ENCODE results near the gene EIF1AD. TPM values are rescaled to one million over a fixed set of nuclear protein-coding genes. Genes with fewer than 3 reads are reported as not detected.

Gene EIF1AD
- total and polyA plus RNA-seq, 2 experiments from 2014 or later = 16.1 to 32.1 TPM

DNA sequence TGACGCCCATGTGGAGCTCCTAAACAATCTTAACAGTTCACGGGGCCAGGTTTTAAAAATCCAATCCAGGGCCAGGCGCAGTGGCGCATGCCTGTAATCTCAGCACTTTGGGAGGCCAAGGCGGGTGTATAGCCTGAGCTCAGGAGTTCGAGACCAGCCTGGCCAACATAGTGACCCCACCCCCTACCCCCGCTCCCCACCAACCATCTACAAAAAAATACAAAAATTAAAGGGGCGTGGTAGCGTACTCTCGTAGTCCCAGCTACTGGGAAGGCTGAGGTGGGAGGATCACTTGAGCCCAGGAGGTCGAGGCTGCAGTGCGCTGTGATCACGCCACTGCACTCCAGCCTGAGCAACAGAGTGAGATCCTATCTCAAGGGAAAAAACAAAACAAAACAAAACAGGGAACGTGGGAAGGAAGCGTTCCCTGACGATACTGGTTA lies 41.1 kb downstream of the EIF1AD start:
- peaks cover 2% of the 10 kb centered on the region; the same call in 1 of the 3 replicates for H3K9me3 Mint-ChIP-seq

DNA sequence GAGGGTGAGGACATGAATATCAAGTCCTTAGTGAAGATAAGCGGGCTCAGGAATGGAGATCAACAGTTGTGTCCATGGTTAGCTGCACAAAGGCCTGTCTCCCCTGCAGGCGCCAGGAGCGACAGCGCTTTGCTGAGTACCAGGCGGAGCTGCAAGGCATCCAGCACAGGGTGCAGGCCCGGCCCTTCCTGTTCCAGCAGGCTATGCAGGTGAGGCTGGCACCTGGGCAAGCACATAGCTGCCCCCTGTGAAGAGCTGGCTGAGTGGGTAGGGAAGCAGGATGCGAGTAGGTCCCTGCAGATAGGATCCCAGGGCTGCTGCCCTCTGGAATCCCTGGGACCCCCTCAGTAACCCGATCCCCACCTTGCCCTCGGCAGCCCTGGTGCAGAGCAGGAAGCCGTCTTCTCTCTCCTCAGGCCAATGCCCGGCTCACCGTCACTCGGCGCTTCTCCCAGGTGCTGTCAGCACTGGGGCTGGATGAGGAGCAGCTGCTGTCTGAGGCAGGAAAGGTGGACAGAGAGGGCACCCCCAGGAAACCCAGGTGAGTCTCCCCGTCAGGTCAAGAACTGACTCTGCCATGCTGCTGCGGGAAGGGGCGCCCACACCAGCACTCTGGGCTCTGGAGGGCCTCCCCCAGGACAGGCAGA lies 43.1 kb downstream of the EIF1AD start:
- ATAC-seq = no peak; the same call in 2 of the 3 replicates
- Histone ChIP-seq H4K20me1 (replicated peaks; ENCODE audit: insufficient read depth) (peaks cover 13% of the 10 kb centered on the region), H2AFZ (no peak overlapping the region), H3K27me3 (ENCODE audit: insufficient read depth) (no peaks in the 10 kb centered on the region), H3K27ac (ENCODE audit: low read depth) (no peak overlapping the region), H3K79me2 (replicated peaks; ENCODE audit: insufficient read depth) (peaks cover 19% of the 10 kb centered on the region), H3K4me3 (no peak overlapping the region), H3K4me2 (0 out of 2 replicates have a peak overlapping the region, but pooled peaks have one; percentile 26), H3K9me2 (ENCODE audit: insufficient read depth) (no peaks in the 10 kb centered on the region), H3F3A (replicated peaks; ENCODE audit: low read depth) (0 out of 2 replicates have a peak, but pooled peaks cover 3% of the 10 kb centered on the region), H3K4me1 (ENCODE audit: insufficient read depth) (peaks cover 8% of the 10 kb centered on the region), H3K36me3 (ENCODE audit: insufficient read depth) (no peaks in the 10 kb centered on the region)
- TF ChIP-seq JUNB (IDR thresholded peaks at IDR 0.05; ENCODE audit: unreplicated experiment) (no peak), ZNF114 (CRISPR knock-in tag; IDR thresholded peaks at IDR 0.05) (no peak), POLR2AphosphoS5 (IDR thresholded peaks at IDR 0.05; ENCODE audit: low read depth) (no peak), STAT1 (IDR thresholded peaks at IDR 0.05; ENCODE audit: unreplicated experiment) (no peak)
- TF ChIP-seq, protein P1, sequence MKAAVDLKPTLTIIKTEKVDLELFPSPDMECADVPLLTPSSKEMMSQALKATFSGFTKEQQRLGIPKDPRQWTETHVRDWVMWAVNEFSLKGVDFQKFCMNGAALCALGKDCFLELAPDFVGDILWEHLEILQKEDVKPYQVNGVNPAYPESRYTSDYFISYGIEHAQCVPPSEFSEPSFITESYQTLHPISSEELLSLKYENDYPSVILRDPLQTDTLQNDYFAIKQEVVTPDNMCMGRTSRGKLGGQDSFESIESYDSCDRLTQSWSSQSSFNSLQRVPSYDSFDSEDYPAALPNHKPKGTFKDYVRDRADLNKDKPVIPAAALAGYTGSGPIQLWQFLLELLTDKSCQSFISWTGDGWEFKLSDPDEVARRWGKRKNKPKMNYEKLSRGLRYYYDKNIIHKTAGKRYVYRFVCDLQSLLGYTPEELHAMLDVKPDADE (IDR thresholded peaks at IDR 0.05) = no peak
- TF ChIP-seq, protein P2, sequence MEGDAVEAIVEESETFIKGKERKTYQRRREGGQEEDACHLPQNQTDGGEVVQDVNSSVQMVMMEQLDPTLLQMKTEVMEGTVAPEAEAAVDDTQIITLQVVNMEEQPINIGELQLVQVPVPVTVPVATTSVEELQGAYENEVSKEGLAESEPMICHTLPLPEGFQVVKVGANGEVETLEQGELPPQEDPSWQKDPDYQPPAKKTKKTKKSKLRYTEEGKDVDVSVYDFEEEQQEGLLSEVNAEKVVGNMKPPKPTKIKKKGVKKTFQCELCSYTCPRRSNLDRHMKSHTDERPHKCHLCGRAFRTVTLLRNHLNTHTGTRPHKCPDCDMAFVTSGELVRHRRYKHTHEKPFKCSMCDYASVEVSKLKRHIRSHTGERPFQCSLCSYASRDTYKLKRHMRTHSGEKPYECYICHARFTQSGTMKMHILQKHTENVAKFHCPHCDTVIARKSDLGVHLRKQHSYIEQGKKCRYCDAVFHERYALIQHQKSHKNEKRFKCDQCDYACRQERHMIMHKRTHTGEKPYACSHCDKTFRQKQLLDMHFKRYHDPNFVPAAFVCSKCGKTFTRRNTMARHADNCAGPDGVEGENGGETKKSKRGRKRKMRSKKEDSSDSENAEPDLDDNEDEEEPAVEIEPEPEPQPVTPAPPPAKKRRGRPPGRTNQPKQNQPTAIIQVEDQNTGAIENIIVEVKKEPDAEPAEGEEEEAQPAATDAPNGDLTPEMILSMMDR (conservative IDR thresholded peaks at IDR 0.05; ENCODE audit: low read depth in 2 of 2) = no peak
- TF ChIP-seq, protein P3, sequence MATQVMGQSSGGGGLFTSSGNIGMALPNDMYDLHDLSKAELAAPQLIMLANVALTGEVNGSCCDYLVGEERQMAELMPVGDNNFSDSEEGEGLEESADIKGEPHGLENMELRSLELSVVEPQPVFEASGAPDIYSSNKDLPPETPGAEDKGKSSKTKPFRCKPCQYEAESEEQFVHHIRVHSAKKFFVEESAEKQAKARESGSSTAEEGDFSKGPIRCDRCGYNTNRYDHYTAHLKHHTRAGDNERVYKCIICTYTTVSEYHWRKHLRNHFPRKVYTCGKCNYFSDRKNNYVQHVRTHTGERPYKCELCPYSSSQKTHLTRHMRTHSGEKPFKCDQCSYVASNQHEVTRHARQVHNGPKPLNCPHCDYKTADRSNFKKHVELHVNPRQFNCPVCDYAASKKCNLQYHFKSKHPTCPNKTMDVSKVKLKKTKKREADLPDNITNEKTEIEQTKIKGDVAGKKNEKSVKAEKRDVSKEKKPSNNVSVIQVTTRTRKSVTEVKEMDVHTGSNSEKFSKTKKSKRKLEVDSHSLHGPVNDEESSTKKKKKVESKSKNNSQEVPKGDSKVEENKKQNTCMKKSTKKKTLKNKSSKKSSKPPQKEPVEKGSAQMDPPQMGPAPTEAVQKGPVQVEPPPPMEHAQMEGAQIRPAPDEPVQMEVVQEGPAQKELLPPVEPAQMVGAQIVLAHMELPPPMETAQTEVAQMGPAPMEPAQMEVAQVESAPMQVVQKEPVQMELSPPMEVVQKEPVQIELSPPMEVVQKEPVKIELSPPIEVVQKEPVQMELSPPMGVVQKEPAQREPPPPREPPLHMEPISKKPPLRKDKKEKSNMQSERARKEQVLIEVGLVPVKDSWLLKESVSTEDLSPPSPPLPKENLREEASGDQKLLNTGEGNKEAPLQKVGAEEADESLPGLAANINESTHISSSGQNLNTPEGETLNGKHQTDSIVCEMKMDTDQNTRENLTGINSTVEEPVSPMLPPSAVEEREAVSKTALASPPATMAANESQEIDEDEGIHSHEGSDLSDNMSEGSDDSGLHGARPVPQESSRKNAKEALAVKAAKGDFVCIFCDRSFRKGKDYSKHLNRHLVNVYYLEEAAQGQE (IDR thresholded peaks at IDR 0.05; ENCODE audit: unreplicated experiment) = no peak
- peak; percentile 40 for DNase-seq (ENCODE audit: low spot score)
- Mint-ChIP-seq H3K4me3 (no peak overlapping the region), H3K4me1 (peaks cover 17% of the 10 kb centered on the region), H3K36me3 (ENCODE audit: low read depth) (peaks cover 8% of the 10 kb centered on the region; the same call in 1 of the 3 replicates), H3K27me3 (ENCODE audit: insufficient read depth, low read depth, poor library complexity) (peaks cover 14% of the 10 kb centered on the region), H3K27ac (no peak overlapping the region), H3K9me3 (peaks cover 2% of the 10 kb centered on the region; the same call in 1 of the 3 replicates)

More for the DNA sequence above, 41.1 kb downstream of the EIF1AD start:
- Mint-ChIP-seq H3K4me1 (peaks cover 17% of the 10 kb centered on the region), H3K4me3 (peak overlapping the region; percentile 96), H3K36me3 (ENCODE audit: low read depth) (peaks cover 21% of the 10 kb centered on the region), H3K27ac (peak overlapping the region; percentile 97), H3K27me3 (ENCODE audit: insufficient read depth, low read depth, poor library complexity) (peaks cover 16% of the 10 kb centered on the region)
- ATAC-seq (peak; percentile 12), DNase-seq (ENCODE audit: low spot score) (no peak)
- no peaks in the 10 kb centered on the region for H3K36me3 ChIP-seq (ENCODE audit: insufficient read depth)
- TF ChIP-seq EZH2phosphoT487 (IDR thresholded peaks at IDR 0.05; ENCODE audit: unreplicated experiment) (no peak), NANOG (IDR thresholded peaks at IDR 0.05; ENCODE audit: borderline replicate concordance) (no peak), EZH2 (IDR thresholded peaks at IDR 0.05; ENCODE audit: low read depth, unreplicated experiment) (no peak)
- TF ChIP-seq, protein P3 (IDR thresholded peaks at IDR 0.05; ENCODE audit: unreplicated experiment) = no peak
- H3K27ac ChIP-seq (ENCODE audit: low read depth) = peak overlapping the region; percentile 88
- H3K4me3 ChIP-seq = peak overlapping the region; percentile 85
- no peaks in the 10 kb centered on the region for H3K27me3 ChIP-seq (ENCODE audit: insufficient read depth)
- peaks cover 26% of the 10 kb centered on the region for H3K79me2 ChIP-seq (replicated peaks; ENCODE audit: insufficient read depth)
- 0 out of 2 replicates have a peak, but pooled peaks cover 3% of the 10 kb centered on the region for H3F3A ChIP-seq (replicated peaks; ENCODE audit: low read depth)
- peak overlapping the region; percentile 75; the same call in 1 of the 2 replicates for H2AFZ ChIP-seq
- H3K4me2 ChIP-seq = peak overlapping the region; percentile 81
- H3K9me2 ChIP-seq (ENCODE audit: insufficient read depth) = no peaks in the 10 kb centered on the region
- H3K4me1 ChIP-seq (ENCODE audit: insufficient read depth) = peaks cover 8% of the 10 kb centered on the region
- peaks cover 13% of the 10 kb centered on the region for H4K20me1 ChIP-seq (replicated peaks; ENCODE audit: insufficient read depth)
